K562 (cell line): ENCODE data around the gene PCNX2. TPM values are rescaled to one million over a fixed set of nuclear protein-coding genes. Genes with fewer than 3 reads are reported as not detected.
A peak's percentile ranks its signal among the peaks of the same experiment; 100 is the strongest.

Source experiments
- ATAC-seq: fragments of 200-7000 bp; cut with Tn5 transposase; 3 replicates; pipeline ENCODE4 v1.9.1; 2020; ENCODE audit warnings: moderate library complexity
- BruUV-seq: library from RNA; stranded (reverse); fragments of 400-500 nt; replicated peaks from 2 replicates; lab custom pipeline; 2021; lab: Mats Ljungman, UMichigan
- CTCF ChIA-PET: fragments of 300-600 bp; formaldehyde crosslinking; extraction: SDS; loops from one replicate; lab custom pipeline; 2021; ENCODE audit warnings: low intra/inter-chr PET ratio; lab: Yijun Ruan, JAX
- POLR2A ChIA-PET: fragments of 300-600, 350-650 bp; sonication (Branson Sonifier 250); formaldehyde crosslinking; extraction: SDS; loops from one replicate; lab custom pipeline; 2021; ENCODE audit warnings: antibody characterized with exemption, inconsistent platforms; lab: Yijun Ruan, JAX
- DNase-seq, 4 experiments: peaks; one replicate each; pipeline versions ENCODE4 v3.0.0 to v3.0.0-alpha.2; 2011 to 2018; ENCODE audit warnings: low spot score in 3 of 4, mixed read lengths in 3 of 4; ENCODE audit errors: extremely low read depth in 1 of 4
- FAIRE-seq: peaks from 2 replicates; lab custom pipeline; 2011; peaks lifted over from hg19 to GRCh38; lab: Jason Lieb, UNC
- H2AFZ ChIP-seq: 2 replicates; pipeline ENCODE4 v1.6.0; 2011; ENCODE audit warnings: low read depth, low read length, control low read depth, inconsistent platforms
- H3K27ac ChIP-seq: fragments of 200-600 bp; 3 replicates; pipeline ENCODE4 v1.8.0; 2011; ENCODE audit warnings: low read depth, mild to moderate bottlenecking, control low read depth, inconsistent platforms, low read length, moderate library complexity, mixed read lengths; ENCODE audit errors: extremely low read depth
- H3K27me3 ChIP-seq, 2 experiments: fragments of 300-600 bp in 1 of 2; 2 replicates in 1 of 2; 3 replicates in 1 of 2; pipeline versions ENCODE4 v1.6.0 to v1.8.0; 2011; ENCODE audit warnings: inconsistent platforms in 2 of 2, low read length in 2 of 2, mild to moderate bottlenecking in 1 of 2, mixed read lengths in 1 of 2, moderate library complexity in 1 of 2; ENCODE audit not compliant: control insufficient read depth in 2 of 2, insufficient read depth in 2 of 2
- H3K36me3 ChIP-seq: fragments of 300-600 bp; 3 replicates; pipeline ENCODE4 v1.8.0; 2011; ENCODE audit warnings: mild to moderate bottlenecking, low read length, inconsistent platforms; ENCODE audit not compliant: control insufficient read depth, insufficient read depth
- H3K4me1 ChIP-seq, 2 experiments: fragments of 200-600 bp in 1 of 2; replicated peaks in 1 of 2; 2 replicates in 1 of 2; 3 replicates in 1 of 2; pipeline versions ENCODE4 v1.5.1 to v1.8.0; 2011; ENCODE audit warnings: inconsistent platforms in 2 of 2, low read length in 2 of 2, mild to moderate bottlenecking in 1 of 2, mixed read lengths in 1 of 2, moderate library complexity in 1 of 2; ENCODE audit not compliant: control insufficient read depth in 2 of 2, insufficient read depth in 2 of 2
- H3K4me2 ChIP-seq: 2 replicates; pipeline ENCODE4 v1.6.1; 2011; ENCODE audit warnings: low read length, control low read depth, inconsistent platforms, mixed read lengths; ENCODE audit not compliant: insufficient read depth
- H3K4me3 ChIP-seq: fragments of 200-600 bp; sonication (generic), shearing (Covaris generic); 2 replicates; pipeline ENCODE4 v1.5.1; 2016; ENCODE audit warnings: control low read depth, inconsistent platforms
- H3K79me2 ChIP-seq: fragments of 200-600 bp; 3 replicates; pipeline ENCODE4 v1.8.0; 2011; ENCODE audit warnings: low read length, inconsistent platforms; ENCODE audit not compliant: control insufficient read depth, insufficient read depth
- H3K9ac ChIP-seq, 2 experiments: 2 replicates each; pipeline versions ENCODE4 v1.6.0 to v1.6.1; 2011; ENCODE audit warnings: low read depth in 2 of 2, low read length in 2 of 2, control low read depth in 1 of 2, inconsistent platforms in 1 of 2, mild to moderate bottlenecking in 1 of 2, mixed read lengths in 1 of 2; ENCODE audit not compliant: insufficient read depth in 1 of 2
- H3K9me1 ChIP-seq: one replicate; pipeline ENCODE4 v1.6.0; 2011; ENCODE audit warnings: inconsistent platforms, mild to moderate bottlenecking, low read length, moderate library complexity; ENCODE audit not compliant: control insufficient read depth, insufficient read depth
- H3K9me3 ChIP-seq: replicated peaks from 2 replicates; pipeline ENCODE4 v1.5.1; 2011; ENCODE audit warnings: low read depth, low read length, inconsistent platforms; ENCODE audit not compliant: control insufficient read depth, insufficient read depth
- H4K20me1 ChIP-seq: replicated peaks from 2 replicates; pipeline ENCODE4 v1.6.1; 2011; ENCODE audit warnings: low read length, inconsistent platforms, mixed read lengths; ENCODE audit not compliant: control insufficient read depth, insufficient read depth
- CHD1 ChIP-seq: fragments of 200-600 bp; sonication (generic); IDR thresholded peaks from one replicate; pipeline ENCODE4 v1.6.1; 2012; ENCODE audit warnings: mild to moderate bottlenecking, moderate library complexity, low read length, inconsistent platforms
- DNMT1 ChIP-seq: fragments of 450-650 bp; IDR thresholded peaks from 2 replicates; pipeline ENCODE4 v1.6.1; 2016; ENCODE audit warnings: antibody characterized with exemption, mild to moderate bottlenecking
- ESRRA ChIP-seq: fragments of 450-650 bp; IDR thresholded peaks from 2 replicates; pipeline ENCODE4 v1.6.1; 2014; ENCODE audit warnings: low read depth, mild to moderate bottlenecking, moderate library complexity, borderline replicate concordance
- NEUROD1 ChIP-seq: fragments of 150-350 bp; IDR thresholded peaks from 2 replicates; pipeline ENCODE4 v1.6.1; 2014; ENCODE audit warnings: borderline replicate concordance, low read length, low read depth; ENCODE audit not compliant: partially characterized antibody
- PHB ChIP-seq: fragments of 250-450 bp; sonication (Bioruptor Pico); IDR thresholded peaks from 2 replicates; pipeline ENCODE4 v1.5.0; 2021
- POLR2AphosphoS2 ChIP-seq: IDR thresholded peaks from 2 replicates; pipeline ENCODE4 v1.6.1; 2012; ENCODE audit warnings: low read length, improper control_type of control experiment
- RBM25 ChIP-seq: fragments of 200-400 bp; formaldehyde crosslinking; IDR thresholded peaks from 2 replicates; pipeline ENCODE4 v1.6.1; 2018; ENCODE audit warnings: low read length, low read depth, moderate library complexity; ENCODE audit not compliant: severe bottlenecking
- TCF3 ChIP-seq: sonication (generic); formaldehyde crosslinking; IDR thresholded peaks from 2 replicates; pipeline ENCODE4 v1.4.0; 2020; ENCODE audit warnings: mild to moderate bottlenecking, missing genetic modification reagents
- ZNF280A ChIP-seq: fragments of 450-650 bp; IDR thresholded peaks from 2 replicates; pipeline ENCODE4 v1.6.1; 2018; ENCODE audit warnings: mild to moderate bottlenecking, low read depth; ENCODE audit not compliant: partially characterized antibody
- ZSCAN29 ChIP-seq: fragments of 450-650 bp; IDR thresholded peaks from 2 replicates; pipeline ENCODE4 v1.6.1; 2017
- WGBS: fragments of 100-300 bp; shearing (Covaris generic); methylation state at CpG from one replicate; pipeline ENCODE4 v1.1.6; 2016; ENCODE audit warnings: low coverage, mixed read lengths; ENCODE audit not compliant: insufficient coverage; ENCODE audit errors: missing lambda C conversion rate; 5-methylcytosine and 5-hydroxymethylcytosine counted together
- in situ Hi-C: fragments of 300-500 bp; cut with MboI; formaldehyde crosslinking; loops from 4 replicates; pipeline ENCODE4 v1.15.0; 2018; ENCODE audit warnings: inconsistent platforms, mixed read lengths
- intact Hi-C: fragments of 100-400 bp; cut with micrococcal nuclease; formaldehyde crosslinking; loops from 2 replicates; pipeline ENCODE4 v1.14.2; 2022
- polyA plus RNA-seq, 8 experiments: library from polyadenylated mRNA; depleted of rRNA in 4 of 8; stranded (reverse) in 5 of 8; unstranded in 3 of 8; fragments of >200 nt; fragmentation: Nextera tagmentation in 2 of 8; fragmentation: Illumina TruSeq in 1 of 8; extraction: Ambion mirVana in 2 of 8; extraction: Trizol in 1 of 8; gene quantifications; 2 replicates each; pipeline versions ENCODE4 v1.2.1 to v1.2.3, GENCODE V29; 2011 to 2014; ENCODE audit warnings: inconsistent platforms in 1 of 8, missing spikeins in 1 of 8
- total RNA-seq, 7 experiments: library from RNA; depleted of rRNA in 6 of 7; stranded (reverse); fragments of >200 nt in 6 of 7; fragmentation: Illumina TruSeq in 2 of 7; extraction: Trizol in 2 of 7; gene quantifications; 2 replicates each; pipeline versions ENCODE4 v1.2.1 to v1.2.3, GENCODE V29; 2011 to 2021; ENCODE audit warnings: low replicate concordance in 1 of 7
- TF ChIP-seq, protein P1 (sequence below): fragments of 250-450 bp; sonication (Bioruptor Pico); IDR thresholded peaks from 2 replicates; pipeline ENCODE4 v1.4.0; 2020
- TF ChIP-seq, protein P2 (sequence below): IDR thresholded peaks from 2 replicates; pipeline ENCODE4 v1.6.1; 2011; ENCODE audit not compliant: insufficient read length; ENCODE audit errors: extremely low read depth

PCNX2 gene
- total and polyA plus RNA-seq, 9 of the 15 experiments (the other 6 are each of a cell fraction or from before 2014, with no cell fraction given) = 0.07 to 0.33 TPM; not detected in 7

DNA sequence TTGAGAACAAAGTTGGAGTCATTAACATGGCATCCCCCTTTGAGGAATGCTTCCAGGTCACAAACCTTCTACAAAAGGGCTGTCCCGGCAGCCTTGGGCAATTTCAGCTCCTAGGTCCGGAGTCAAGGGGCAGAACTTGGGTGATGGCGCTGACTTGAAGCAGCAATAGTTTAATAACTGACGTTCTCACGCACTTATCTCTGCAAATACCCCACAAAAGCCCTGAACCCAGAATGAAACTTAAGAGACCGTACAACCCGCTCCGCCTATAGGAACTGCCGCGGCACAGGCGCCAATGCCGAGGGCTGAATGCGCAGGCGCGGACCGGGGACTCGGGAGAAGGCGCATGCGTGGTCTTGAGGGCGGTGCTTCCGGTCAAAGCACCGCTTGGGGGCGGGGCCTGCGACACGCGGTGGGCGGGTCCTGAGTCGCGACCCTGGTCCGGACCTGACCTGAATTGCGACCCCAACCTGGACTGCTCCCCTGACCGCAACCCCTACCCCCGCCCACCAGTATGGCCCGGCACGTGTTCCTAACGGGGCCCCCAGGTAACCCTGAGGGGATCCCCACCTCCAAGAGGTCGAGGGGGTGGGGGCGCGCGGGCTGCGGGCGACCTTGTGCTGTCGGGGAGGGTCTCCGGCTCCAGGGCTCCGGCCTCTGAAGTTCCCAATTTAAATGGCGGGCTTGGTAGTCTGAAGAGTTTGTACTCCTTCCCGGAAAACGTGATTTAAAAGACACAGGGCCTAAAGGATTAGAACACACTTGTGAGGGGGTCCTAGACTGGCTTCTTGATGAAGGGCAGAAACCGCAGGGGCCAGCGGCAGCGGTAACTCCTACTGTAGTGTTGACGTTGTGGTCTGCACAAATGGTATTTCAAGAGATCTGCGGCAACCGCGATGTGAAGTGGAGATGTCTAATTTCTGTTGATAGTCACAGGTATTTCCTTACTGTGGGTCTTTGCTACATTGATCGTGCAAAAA lies 345.0 kb downstream of the PCNX2 start, which contains the start of gene NTPCR:
NTPCR (plus strand) TSS at position 415 of the 980 bp plus-strand sequence; CDS start at position 515, 100 bp downstream.
- DNase-seq (peak; percentile 97 to 100 (median 100)), ATAC-seq (peak; percentile 94), FAIRE-seq (peak; percentile 97)
- Histone ChIP-seq H3K4me1 (peaks cover 9 to 10% of the 10 kb centered on the region in 2 experiments; a peak in 3 of 5 replicates), H3K4me2 (peak within 1 kb of the TSS; percentile 91), H3K9ac (peak within 1 kb of the TSS; percentile 73 to 80), H3K9me3 (no peaks in the 10 kb centered on the region), H3K27me3 (no peaks in the 10 kb centered on the region), H3K9me1 (no peaks in the 10 kb centered on the region), H3K36me3 (no peaks in the 10 kb centered on the region; the same call in 2 of the 3 replicates), H3K27ac (peak within 1 kb of the TSS; percentile 68), H3K79me2 (peaks cover 28% of the 10 kb centered on the region), H2AFZ (peak within 1 kb of the TSS; percentile 96), H3K4me3 (peak within 1 kb of the TSS; percentile 88), H4K20me1 (0 out of 2 replicates have a peak, but pooled peaks cover 4% of the 10 kb centered on the region)
- TSS peak; percentile 46 for BruUV-seq
- ChIA-PET CTCF (interaction anchor here (0.7 kb wide), 1 partner anchor 315 kb away, joined by 3 read pairs; no protein-coding TSS in a partner anchor), POLR2A (interaction anchor here (0.6 to 0.7 kb wide), 3 partner anchors 90 to 360 kb away, joined by 3 read pairs; no protein-coding TSS in a partner anchor)
- in situ Hi-C loops = no loop called here
- WGBS = under 1% methylated on average over 55 of the region's 56 CpGs
- intact Hi-C loops = loop anchor here (10.0 kb wide), 1 partner anchor 316 kb away; the partner anchor contains the start of gene SIPA1L2
- TF ChIP-seq, protein P1, sequence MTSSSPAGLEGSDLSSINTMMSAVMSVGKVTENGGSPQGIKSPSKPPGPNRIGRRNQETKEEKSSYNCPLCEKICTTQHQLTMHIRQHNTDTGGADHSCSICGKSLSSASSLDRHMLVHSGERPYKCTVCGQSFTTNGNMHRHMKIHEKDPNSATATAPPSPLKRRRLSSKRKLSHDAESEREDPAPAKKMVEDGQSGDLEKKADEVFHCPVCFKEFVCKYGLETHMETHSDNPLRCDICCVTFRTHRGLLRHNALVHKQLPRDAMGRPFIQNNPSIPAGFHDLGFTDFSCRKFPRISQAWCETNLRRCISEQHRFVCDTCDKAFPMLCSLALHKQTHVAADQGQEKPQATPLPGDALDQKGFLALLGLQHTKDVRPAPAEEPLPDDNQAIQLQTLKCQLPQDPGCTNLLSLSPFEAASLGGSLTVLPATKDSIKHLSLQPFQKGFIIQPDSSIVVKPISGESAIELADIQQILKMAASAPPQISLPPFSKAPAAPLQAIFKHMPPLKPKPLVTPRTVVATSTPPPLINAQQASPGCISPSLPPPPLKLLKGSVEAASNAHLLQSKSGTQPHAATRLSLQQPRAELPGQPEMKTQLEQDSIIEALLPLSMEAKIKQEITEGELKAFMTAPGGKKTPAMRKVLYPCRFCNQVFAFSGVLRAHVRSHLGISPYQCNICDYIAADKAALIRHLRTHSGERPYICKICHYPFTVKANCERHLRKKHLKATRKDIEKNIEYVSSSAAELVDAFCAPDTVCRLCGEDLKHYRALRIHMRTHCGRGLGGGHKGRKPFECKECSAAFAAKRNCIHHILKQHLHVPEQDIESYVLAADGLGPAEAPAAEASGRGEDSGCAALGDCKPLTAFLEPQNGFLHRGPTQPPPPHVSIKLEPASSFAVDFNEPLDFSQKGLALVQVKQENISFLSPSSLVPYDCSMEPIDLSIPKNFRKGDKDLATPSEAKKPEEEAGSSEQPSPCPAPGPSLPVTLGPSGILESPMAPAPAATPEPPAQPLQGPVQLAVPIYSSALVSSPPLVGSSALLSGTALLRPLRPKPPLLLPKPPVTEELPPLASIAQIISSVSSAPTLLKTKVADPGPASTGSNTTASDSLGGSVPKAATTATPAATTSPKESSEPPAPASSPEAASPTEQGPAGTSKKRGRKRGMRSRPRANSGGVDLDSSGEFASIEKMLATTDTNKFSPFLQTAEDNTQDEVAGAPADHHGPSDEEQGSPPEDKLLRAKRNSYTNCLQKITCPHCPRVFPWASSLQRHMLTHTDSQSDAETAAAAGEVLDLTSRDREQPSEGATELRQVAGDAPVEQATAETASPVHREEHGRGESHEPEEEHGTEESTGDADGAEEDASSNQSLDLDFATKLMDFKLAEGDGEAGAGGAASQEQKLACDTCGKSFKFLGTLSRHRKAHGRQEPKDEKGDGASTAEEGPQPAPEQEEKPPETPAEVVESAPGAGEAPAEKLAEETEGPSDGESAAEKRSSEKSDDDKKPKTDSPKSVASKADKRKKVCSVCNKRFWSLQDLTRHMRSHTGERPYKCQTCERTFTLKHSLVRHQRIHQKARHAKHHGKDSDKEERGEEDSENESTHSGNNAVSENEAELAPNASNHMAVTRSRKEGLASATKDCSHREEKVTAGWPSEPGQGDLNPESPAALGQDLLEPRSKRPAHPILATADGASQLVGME = no peak
- TF ChIP-seq, protein P2, sequence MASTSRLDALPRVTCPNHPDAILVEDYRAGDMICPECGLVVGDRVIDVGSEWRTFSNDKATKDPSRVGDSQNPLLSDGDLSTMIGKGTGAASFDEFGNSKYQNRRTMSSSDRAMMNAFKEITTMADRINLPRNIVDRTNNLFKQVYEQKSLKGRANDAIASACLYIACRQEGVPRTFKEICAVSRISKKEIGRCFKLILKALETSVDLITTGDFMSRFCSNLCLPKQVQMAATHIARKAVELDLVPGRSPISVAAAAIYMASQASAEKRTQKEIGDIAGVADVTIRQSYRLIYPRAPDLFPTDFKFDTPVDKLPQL = no peak
- TF ChIP-seq ZNF280A (no peak), DNMT1 (no peak), NEUROD1 (no peak), ESRRA (peak; percentile 35; the same call in 1 of the 2 replicates), POLR2AphosphoS2 (no peak), CHD1 (no peak), PHB (CRISPR knock-in tag) (no peak), TCF3 (CRISPR knock-in tag) (no peak), RBM25 (no peak), ZSCAN29 (no peak)
